IMR-90 (cell line): Measurements from ENCODE around the gene ADD3. TPM values are rescaled to one million over a fixed set of nuclear protein-coding genes. Genes with fewer than 3 reads are reported as not detected.

ENCODE experiments used
- ATAC-seq: fragments of 200-7000 bp; cut with Tn5 transposase; 2 replicates; pipeline ENCODE4 v1.9.1; 2020; ENCODE audit warnings: low read depth, mild to moderate bottlenecking, moderate library complexity
- BruUV-seq: library from RNA; stranded (reverse); fragments of 400-500 nt; replicated peaks from 2 replicates; lab custom pipeline; 2021; lab: Mats Ljungman, UMichigan
- CTCF ChIA-PET: fragments of 300-600 bp; formaldehyde crosslinking; extraction: SDS; loops from one replicate; lab custom pipeline; 2021; ENCODE audit warnings: antibody characterized with exemption; lab: Yijun Ruan, JAX
- POLR2A ChIA-PET: fragments of 300-600 bp; sonication (Branson Sonifier 250); formaldehyde crosslinking; loops from one replicate; lab custom pipeline; 2022; ENCODE audit warnings: antibody characterized with exemption; ENCODE audit not compliant: unreplicated experiment; lab: Charles Lee
- DNase-seq: peaks from one replicate; pipeline ENCODE4 v3.0.0; 2013
- H2AFZ ChIP-seq: replicated peaks from 2 replicates; pipeline ENCODE3; 2013; ENCODE audit warnings: low read length, mild to moderate bottlenecking; ENCODE audit not compliant: poor library complexity
- H2AK5ac ChIP-seq: 2 replicates; pipeline ENCODE4 v1.6.1; 2013; ENCODE audit warnings: low read depth, low read length, inconsistent platforms
- H2AK9ac ChIP-seq: replicated peaks from 2 replicates; pipeline ENCODE3; 2013; ENCODE audit warnings: mild to moderate bottlenecking, low read depth, low read length, moderate library complexity; ENCODE audit not compliant: poor library complexity
- H2BK120ac ChIP-seq: 2 replicates; pipeline ENCODE4 v1.6.1; 2013; ENCODE audit warnings: low read depth, low read length, inconsistent platforms
- H2BK15ac ChIP-seq: 3 replicates; pipeline ENCODE4 v1.6.1; 2013; ENCODE audit warnings: low read depth, low read length, inconsistent platforms
- H2BK20ac ChIP-seq: 2 replicates; pipeline ENCODE4 v1.6.1; 2013; ENCODE audit warnings: low read depth, mild to moderate bottlenecking, inconsistent platforms, low read length, moderate library complexity
- H2BK5ac ChIP-seq: 2 replicates; pipeline ENCODE4 v1.6.1; 2013; ENCODE audit warnings: mild to moderate bottlenecking, low read depth, low read length, inconsistent platforms; ENCODE audit not compliant: poor library complexity, severe bottlenecking
- H3K14ac ChIP-seq: replicated peaks from 2 replicates; pipeline ENCODE4 v1.6.1; 2013; ENCODE audit warnings: low read depth, low read length, inconsistent platforms
- H3K18ac ChIP-seq: 2 replicates; pipeline ENCODE4 v1.6.1; 2013; ENCODE audit warnings: low read depth, low read length, control low read depth
- H3K23ac ChIP-seq: 2 replicates; pipeline ENCODE4 v1.6.1; 2013; ENCODE audit warnings: low read depth, low read length, inconsistent platforms
- H3K27ac ChIP-seq: 2 replicates; pipeline ENCODE4 v1.5.1; 2013; ENCODE audit warnings: mild to moderate bottlenecking, control low read depth, low read length; ENCODE audit not compliant: insufficient read depth
- H3K27me3 ChIP-seq: 2 replicates; pipeline ENCODE4 v1.6.1; 2013; ENCODE audit warnings: low read length; ENCODE audit not compliant: control insufficient read depth, insufficient read depth
- H3K36me3 ChIP-seq: 2 replicates; pipeline ENCODE4 v1.6.1; 2013; ENCODE audit warnings: low read length, mixed read lengths; ENCODE audit not compliant: control insufficient read depth, insufficient read depth
- H3K4ac ChIP-seq: 2 replicates; pipeline ENCODE4 v1.6.1; 2013; ENCODE audit warnings: low read depth, low read length, inconsistent platforms
- H3K4me1 ChIP-seq: 2 replicates; pipeline ENCODE4 v1.6.1; 2013; ENCODE audit warnings: low read length, mixed read lengths; ENCODE audit not compliant: control insufficient read depth, insufficient read depth
- H3K4me2 ChIP-seq: 2 replicates; pipeline ENCODE4 v1.6.1; 2013; ENCODE audit warnings: low read depth, mild to moderate bottlenecking, control low read depth, low read length, moderate library complexity
- H3K4me3 ChIP-seq: 2 replicates; pipeline ENCODE4 v1.5.1; 2013; ENCODE audit warnings: low read depth, mild to moderate bottlenecking, control low read depth, low read length, moderate library complexity; ENCODE audit not compliant: insufficient read depth
- H3K56ac ChIP-seq: 2 replicates; pipeline ENCODE4 v1.6.1; 2013; ENCODE audit warnings: low read length, inconsistent platforms; ENCODE audit not compliant: insufficient read depth; ENCODE audit errors: extremely low read depth
- H3K79me1 ChIP-seq, 2 experiments: 2 replicates each; pipeline ENCODE4 v1.6.1; 2013; ENCODE audit warnings: low read length in 2 of 2, inconsistent platforms in 1 of 2, low read depth in 1 of 2
- H3K9ac ChIP-seq: 2 replicates; pipeline ENCODE4 v1.6.1; 2013; ENCODE audit warnings: low read depth, low read length, control low read depth
- H3K9me1 ChIP-seq: 2 replicates; pipeline ENCODE4 v1.6.1; 2013; ENCODE audit warnings: low read length, inconsistent platforms; ENCODE audit not compliant: insufficient read depth
- H3K9me3 ChIP-seq: 2 replicates; pipeline ENCODE4 v1.6.1; 2013; ENCODE audit warnings: low read length; ENCODE audit not compliant: control insufficient read depth, insufficient read depth
- H4K20me1 ChIP-seq: 2 replicates; pipeline ENCODE4 v1.6.1; 2013; ENCODE audit warnings: low read length, inconsistent platforms; ENCODE audit not compliant: insufficient read depth
- H4K5ac ChIP-seq: 2 replicates; pipeline ENCODE4 v1.6.1; 2013; ENCODE audit warnings: mild to moderate bottlenecking, low read depth, low read length, control low read depth
- H4K8ac ChIP-seq, 2 experiments: 2 replicates each; pipeline ENCODE4 v1.6.1; 2013; ENCODE audit warnings: low read depth in 2 of 2, low read length in 2 of 2, control low read depth in 1 of 2, inconsistent platforms in 1 of 2
- H4K91ac ChIP-seq: 2 replicates; pipeline ENCODE4 v1.6.1; 2013; ENCODE audit warnings: low read depth, low read length, inconsistent platforms; ENCODE audit not compliant: insufficient read depth
- BHLHE40 ChIP-seq: fragments of 150-350 bp; IDR thresholded peaks from 2 replicates; pipeline ENCODE4 v1.6.1; 2016; ENCODE audit warnings: mild to moderate bottlenecking, low read depth, low read length
- CEBPB ChIP-seq: IDR thresholded peaks from 2 replicates; pipeline ENCODE4 v1.6.1; 2012; ENCODE audit warnings: low read depth, low read length, improper control_type of control experiment
- CHD1 ChIP-seq: IDR thresholded peaks from 2 replicates; pipeline ENCODE4 v1.6.1; 2012; ENCODE audit warnings: low read depth, low read length, improper control_type of control experiment
- ELK1 ChIP-seq: fragments of 150-350 bp; IDR thresholded peaks from 2 replicates; pipeline ENCODE4 v1.6.1; 2016; ENCODE audit warnings: low read depth, mild to moderate bottlenecking, low read length, moderate library complexity, borderline replicate concordance
- FOS ChIP-seq: fragments of 150-350 bp; IDR thresholded peaks from 2 replicates; pipeline ENCODE4 v1.6.1; 2016; ENCODE audit warnings: low read depth, low read length
- MAFK ChIP-seq: IDR thresholded peaks from 2 replicates; pipeline ENCODE4 v1.6.1; 2012; ENCODE audit warnings: low read depth, low read length, improper control_type of control experiment
- MAZ ChIP-seq: IDR thresholded peaks from 2 replicates; pipeline ENCODE4 v1.6.1; 2012; ENCODE audit warnings: low read depth, mild to moderate bottlenecking, low read length, improper control_type of control experiment, moderate library complexity, borderline replicate concordance
- MXI1 ChIP-seq: IDR thresholded peaks from 2 replicates; pipeline ENCODE4 v1.6.1; 2012; ENCODE audit warnings: low read depth, mild to moderate bottlenecking, low read length, moderate library complexity, borderline replicate concordance
- NFE2L2 ChIP-seq: fragments of 150-350 bp; IDR thresholded peaks from 2 replicates; pipeline ENCODE4 v1.6.1; 2016; ENCODE audit warnings: low read depth, mild to moderate bottlenecking, low read length
- POLR2A ChIP-seq: IDR thresholded peaks from 2 replicates; pipeline ENCODE4 v1.6.1; 2012; ENCODE audit warnings: mild to moderate bottlenecking, low read depth, low read length
- RAD21 ChIP-seq: IDR thresholded peaks from 2 replicates; pipeline ENCODE4 v1.6.1; 2012; ENCODE audit warnings: low read length, improper control_type of control experiment
- RCOR1 ChIP-seq: IDR thresholded peaks from 2 replicates; pipeline ENCODE4 v1.6.1; 2012; ENCODE audit warnings: mild to moderate bottlenecking, low read length, improper control_type of control experiment; ENCODE audit not compliant: insufficient replicate concordance
- RFX5 ChIP-seq: IDR thresholded peaks from 2 replicates; pipeline ENCODE4 v1.8.0; 2012; ENCODE audit warnings: low read depth, mild to moderate bottlenecking, low read length, moderate library complexity
- SMC3 ChIP-seq: fragments of 150-350 bp; IDR thresholded peaks from 2 replicates; pipeline ENCODE4 v1.6.1; 2016; ENCODE audit warnings: low read depth, mild to moderate bottlenecking, antibody characterized with exemption, low read length, moderate library complexity
- WGBS, 2 experiments: methylation state at CpG; one replicate each; pipeline versions ENCODE4 v1.1.5 to v1.1.7; 2013; ENCODE audit warnings: missing lambda C conversion rate in 2 of 2; ENCODE audit not compliant: insufficient read length in 1 of 2; ENCODE audit errors: extremely low coverage in 2 of 2; 5-methylcytosine and 5-hydroxymethylcytosine counted together
- dilution Hi-C: fragments of 300-500 bp; cut with HindIII; formaldehyde crosslinking; loops from one replicate; pipeline ENCODE4 v1.14.3; 2018; ENCODE audit warnings: low sequenced_read_pairs; ENCODE audit not compliant: unreplicated experiment
- in situ Hi-C: fragments of 300-500 bp; cut with MboI; formaldehyde crosslinking; loops from 3 replicates; pipeline ENCODE4 v1.14.3; 2019; ENCODE audit warnings: low sequenced_read_pairs, inconsistent platforms, mixed read lengths
- intact Hi-C: fragments of 100-400 bp; cut with micrococcal nuclease; formaldehyde crosslinking; loops from 2 replicates; pipeline ENCODE4 v1.10.0; 2022
- polyA plus RNA-seq, 3 experiments: library from polyadenylated mRNA; depleted of rRNA; stranded (reverse); fragments of >200 nt; gene quantifications; 2 replicates each; pipeline ENCODE4 v1.2.3, GENCODE V29; 2012; ENCODE audit warnings: low replicate concordance in 1 of 3
- total RNA-seq: library from RNA; depleted of rRNA; stranded (reverse); fragments of >200 nt; gene quantifications from 2 replicates; pipeline ENCODE4 v1.2.3, GENCODE V29; 2012
- TF ChIP-seq, protein P1 (sequence below): fragments of 150-350 bp; IDR thresholded peaks from 2 replicates; pipeline ENCODE4 v1.6.1; 2017; ENCODE audit warnings: mild to moderate bottlenecking, antibody characterized with exemption, low read length, low read depth
- TF ChIP-seq, protein P2 (sequence below): conservative IDR thresholded peaks from 2 replicates; pipeline ENCODE4 v1.5.1; 2012; ENCODE audit warnings: mild to moderate bottlenecking, low read depth, low read length, improper control_type of control experiment

The ADD3 gene
- total and polyA plus RNA-seq, 2 of the 4 experiments (the other 2 are of a cell fraction), result 138 to 212 TPM

- no TSS peak for BruUV-seq
- Histone ChIP-seq H3K23ac (no peak overlapping the region), H3K79me1 (no peaks in the 10 kb centered on the region), H2BK20ac (no peak overlapping the region; the same call in 1 of the 2 replicates), H4K91ac (no peak overlapping the region), H3K9ac (no peak overlapping the region), H2AK5ac (no peak overlapping the region), H3K4me2 (no peak overlapping the region), H3K27ac (no peak overlapping the region), H3K4me3 (no peak overlapping the region), H3K36me3 (no peaks in the 10 kb centered on the region), H3K4ac (no peak overlapping the region; the same call in 1 of the 2 replicates), H4K20me1 (no peaks in the 10 kb centered on the region), H3K9me3 (no peaks in the 10 kb centered on the region), H2AK9ac (no peak overlapping the region), H2BK15ac (no peak overlapping the region), H4K8ac (no peak overlapping the region), H3K27me3 (no peaks in the 10 kb centered on the region), H3K14ac (no peak overlapping the region), H3K4me1 (peaks cover 4% of the 10 kb centered on the region; the same call in 1 of the 2 replicates), H3K56ac (no peak overlapping the region), H4K5ac (no peak overlapping the region), H2AFZ (no peak overlapping the region), H2BK5ac (no peak overlapping the region), H2BK120ac (no peak overlapping the region), H3K18ac (no peak overlapping the region), H3K9me1 (peaks cover 6% of the 10 kb centered on the region)
- intact Hi-C loops, result loop anchor here (2.0 kb wide), 1 partner anchor 15 kb away; no protein-coding TSS in a partner anchor
- WGBS, 2 experiments, result no CpG with 5 or more reads among the region's 2 CpGs
- DNase-seq (no peak), ATAC-seq (no peak)
- CTCF ChIA-PET, result interaction anchor here (1.6 kb wide), 1 partner anchor 14 kb away, joined by 3 read pairs; no protein-coding TSS in a partner anchor
- dilution Hi-C loops, result no loop called here
- in situ Hi-C loops, result no loop called here
- POLR2A ChIA-PET, result no interaction called here
- TF ChIP-seq, protein P1, sequence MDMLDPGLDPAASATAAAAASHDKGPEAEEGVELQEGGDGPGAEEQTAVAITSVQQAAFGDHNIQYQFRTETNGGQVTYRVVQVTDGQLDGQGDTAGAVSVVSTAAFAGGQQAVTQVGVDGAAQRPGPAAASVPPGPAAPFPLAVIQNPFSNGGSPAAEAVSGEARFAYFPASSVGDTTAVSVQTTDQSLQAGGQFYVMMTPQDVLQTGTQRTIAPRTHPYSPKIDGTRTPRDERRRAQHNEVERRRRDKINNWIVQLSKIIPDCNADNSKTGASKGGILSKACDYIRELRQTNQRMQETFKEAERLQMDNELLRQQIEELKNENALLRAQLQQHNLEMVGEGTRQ, result no peak
- TF ChIP-seq RAD21 (no peak), NFE2L2 (no peak), RFX5 (no peak), SMC3 (no peak), FOS (no peak), ELK1 (no peak), MAFK (no peak), CEBPB (no peak), RCOR1 (no peak), MAZ (no peak), CHD1 (no peak), BHLHE40 (no peak), MXI1 (no peak), POLR2A (no peak)
- TF ChIP-seq, protein P2, sequence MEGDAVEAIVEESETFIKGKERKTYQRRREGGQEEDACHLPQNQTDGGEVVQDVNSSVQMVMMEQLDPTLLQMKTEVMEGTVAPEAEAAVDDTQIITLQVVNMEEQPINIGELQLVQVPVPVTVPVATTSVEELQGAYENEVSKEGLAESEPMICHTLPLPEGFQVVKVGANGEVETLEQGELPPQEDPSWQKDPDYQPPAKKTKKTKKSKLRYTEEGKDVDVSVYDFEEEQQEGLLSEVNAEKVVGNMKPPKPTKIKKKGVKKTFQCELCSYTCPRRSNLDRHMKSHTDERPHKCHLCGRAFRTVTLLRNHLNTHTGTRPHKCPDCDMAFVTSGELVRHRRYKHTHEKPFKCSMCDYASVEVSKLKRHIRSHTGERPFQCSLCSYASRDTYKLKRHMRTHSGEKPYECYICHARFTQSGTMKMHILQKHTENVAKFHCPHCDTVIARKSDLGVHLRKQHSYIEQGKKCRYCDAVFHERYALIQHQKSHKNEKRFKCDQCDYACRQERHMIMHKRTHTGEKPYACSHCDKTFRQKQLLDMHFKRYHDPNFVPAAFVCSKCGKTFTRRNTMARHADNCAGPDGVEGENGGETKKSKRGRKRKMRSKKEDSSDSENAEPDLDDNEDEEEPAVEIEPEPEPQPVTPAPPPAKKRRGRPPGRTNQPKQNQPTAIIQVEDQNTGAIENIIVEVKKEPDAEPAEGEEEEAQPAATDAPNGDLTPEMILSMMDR, result no peak
These were observed 26.1 kb upstream of the ADD3 start for GRCh38 chr10:109981650-109982049.
